Uterus (tissue), 4 donors: ENCODE measurements around the gene SLC8A1. TPM values are rescaled to one million over a fixed set of nuclear protein-coding genes. Genes with fewer than 3 reads are reported as not detected.
A peak's percentile ranks its signal among the peaks of the same experiment; 100 is the strongest.

Experiments
- DNase-seq, 2 donors: peaks; one replicate each; pipeline ENCODE4 v3.0.0-alpha.2; 2019 to 2020
- H3K27ac ChIP-seq, 2 donors: fragments of 200-600 bp; sonication (generic); 1 replicate in 1 of 2; 2 replicates in 1 of 2; pipeline ENCODE4 v1.5.1; 2016 to 2018
- H3K27me3 ChIP-seq, 2 donors: fragments of 200-600 bp; sonication (generic); one replicate each; pipeline ENCODE4 v1.5.1; 2018 to 2019; ENCODE audit warnings: control low read depth in 1 of 2
- H3K36me3 ChIP-seq, 2 donors: fragments of 200-600 bp; sonication (generic); one replicate each; pipeline ENCODE4 v1.5.1; 2019; ENCODE audit warnings: control low read depth in 1 of 2
- H3K4me1 ChIP-seq, 2 donors: fragments of 200-600 bp; sonication (generic); one replicate each; pipeline ENCODE4 v1.5.1; 2018 to 2019; ENCODE audit warnings: control low read depth in 1 of 2
- H3K4me3 ChIP-seq, 2 donors: fragments of 200-600 bp; sonication (generic); 1 replicate in 1 of 2; 2 replicates in 1 of 2; pipeline ENCODE4 v1.5.1; 2018 to 2019; ENCODE audit warnings: mild to moderate bottlenecking in 1 of 2
- H3K9me3 ChIP-seq, 2 donors: fragments of 200-600 bp; sonication (generic); one replicate each; pipeline ENCODE4 v1.5.1; 2019; ENCODE audit warnings: control low read depth in 1 of 2
- CTCF ChIP-seq, 4 experiments: fragments of 200-600 bp in 2 of 4; fragments of 450-650 bp in 2 of 4; sonication (generic) in 2 of 4; IDR thresholded peaks; one replicate each; pipeline ENCODE4 v1.5.1; 2016 to 2019; ENCODE audit warnings: antibody characterized with exemption in 4 of 4, mild to moderate bottlenecking in 2 of 4, moderate library complexity in 1 of 4
- POLR2A ChIP-seq, 2 donors: fragments of 450-650 bp; IDR thresholded peaks; one replicate each; pipeline ENCODE4 v1.6.1; 2016; ENCODE audit warnings: antibody characterized with exemption in 2 of 2, mild to moderate bottlenecking in 1 of 2, moderate library complexity in 1 of 2
- intact Hi-C: fragments of 100-400 bp; cut with DNase I; formaldehyde crosslinking; loops from one replicate; pipeline ENCODE4 v1.15.1; 2023; ENCODE audit warnings: low total_unique reads
- total RNA-seq, 4 donors: library from RNA; depleted of rRNA in 3 of 4; stranded (reverse); fragments of >200 nt in 3 of 4; gene quantifications; one replicate each; pipeline versions ENCODE4 v1.1.0 to v1.2.4, GENCODE V29; 2014 to 2023
- donor health status: DM: yes; HTN: yes; CAD: no.

The SLC8A1 gene
- total RNA-seq, 4 donors from 2014 or later: 61.2 to 257 (median 140) TPM

GRCh38 chr2:40097691-40098385 is 354.1 kb downstream of the SLC8A1 start:
- no peaks in the 10 kb centered on the region for H3K9me3 ChIP-seq
- no peaks in the 10 kb centered on the region for H3K36me3 ChIP-seq
- H3K4me1 ChIP-seq: peaks cover 0 to 5% of the 10 kb centered on the region in 2 donors
- H3K27ac ChIP-seq: no peak overlapping the region
- TF ChIP-seq CTCF (IDR thresholded peaks at IDR 0.05) (no peak), POLR2A (IDR thresholded peaks at IDR 0.05) (no peak)
- no peak for DNase-seq
- H3K4me3 ChIP-seq: no peak overlapping the region
- no peaks in the 10 kb centered on the region for H3K27me3 ChIP-seq
- intact Hi-C loops: no loop called here

- intact Hi-C loops: no loop called here
- Histone ChIP-seq H3K36me3 (no peaks in the 10 kb centered on the region), H3K27ac (no peak overlapping the region), H3K4me1 (peaks cover 0 to 5% of the 10 kb centered on the region in 2 donors), H3K4me3 (no peak overlapping the region), H3K27me3 (no peaks in the 10 kb centered on the region), H3K9me3 (no peaks in the 10 kb centered on the region)
- no peak for DNase-seq
- TF ChIP-seq CTCF (IDR thresholded peaks at IDR 0.05): no peak
- no peak for TF ChIP-seq POLR2A (IDR thresholded peaks at IDR 0.05)
Measured at GRCh38 chr2:40096360-40096759, 355.5 kb downstream of the SLC8A1 start.

GRCh38 chr2:40095000-40095399 is 356.9 kb downstream of the SLC8A1 start:
- Histone ChIP-seq H3K4me1 (peaks cover 0 to 5% of the 10 kb centered on the region in 2 donors), H3K27me3 (no peaks in the 10 kb centered on the region), H3K9me3 (no peaks in the 10 kb centered on the region), H3K27ac (peak overlapping the region; percentile 22 to 34), H3K36me3 (no peaks in the 10 kb centered on the region), H3K4me3 (no peak overlapping the region)
- intact Hi-C loops: no loop called here
- no peak for DNase-seq
- TF ChIP-seq CTCF (IDR thresholded peaks at IDR 0.05) (no peak), POLR2A (IDR thresholded peaks at IDR 0.05) (no peak)

- H3K27ac ChIP-seq: peak overlapping the region in 1 of 2 donors; percentile 34
- DNase-seq: no peak
- TF ChIP-seq CTCF (IDR thresholded peaks at IDR 0.05) (no peak), POLR2A (IDR thresholded peaks at IDR 0.05) (no peak)
- peaks cover 0 to 5% of the 10 kb centered on the region in 2 donors for H3K4me1 ChIP-seq
- no peaks in the 10 kb centered on the region for H3K9me3 ChIP-seq
- no peaks in the 10 kb centered on the region for H3K27me3 ChIP-seq
- H3K4me3 ChIP-seq: no peak overlapping the region
- intact Hi-C loops: no loop called here
- H3K36me3 ChIP-seq: no peaks in the 10 kb centered on the region
Measured at GRCh38 chr2:40094451-40094850, 357.4 kb downstream of the SLC8A1 start.

- DNase-seq: no peak
- H3K4me3 ChIP-seq: no peak overlapping the region
- TF ChIP-seq POLR2A (IDR thresholded peaks at IDR 0.05) (no peak), CTCF (IDR thresholded peaks at IDR 0.05) (no peak)
- no peaks in the 10 kb centered on the region for H3K36me3 ChIP-seq
- intact Hi-C loops: no loop called here
- H3K27me3 ChIP-seq: no peaks in the 10 kb centered on the region
- H3K4me1 ChIP-seq: peaks cover 0 to 5% of the 10 kb centered on the region in 2 donors
- H3K9me3 ChIP-seq: no peaks in the 10 kb centered on the region
- no peak overlapping the region for H3K27ac ChIP-seq
Measured at GRCh38 chr2:40093021-40093675, 358.7 kb downstream of the SLC8A1 start.
